GM12865 (cell line): ENCODE measurements around the gene PRR29.
"Not testable (repeated sequence)": the region's sequence is repeated elsewhere in the genome, so short reads cannot be mapped to it uniquely, and the experiment has no call there.

Experiments
- DNase-seq: peaks from one replicate; pipeline ENCODE4 v3.0.0; 2010; ENCODE audit warnings: low read depth
- H3K4me3 ChIP-seq: 2 replicates; pipeline ENCODE4 v1.5.1; 2011; ENCODE audit warnings: mild to moderate bottlenecking, low read depth, low read length, control low read depth
- TF ChIP-seq, protein P1 (sequence below): IDR thresholded peaks from 2 replicates; pipeline ENCODE4 v1.5.1; 2011; ENCODE audit warnings: low read length, control low read depth, low read depth, inconsistent platforms; ENCODE audit not compliant: insufficient read depth; ENCODE audit errors: missing control alignments

Gene PRR29

DNA sequence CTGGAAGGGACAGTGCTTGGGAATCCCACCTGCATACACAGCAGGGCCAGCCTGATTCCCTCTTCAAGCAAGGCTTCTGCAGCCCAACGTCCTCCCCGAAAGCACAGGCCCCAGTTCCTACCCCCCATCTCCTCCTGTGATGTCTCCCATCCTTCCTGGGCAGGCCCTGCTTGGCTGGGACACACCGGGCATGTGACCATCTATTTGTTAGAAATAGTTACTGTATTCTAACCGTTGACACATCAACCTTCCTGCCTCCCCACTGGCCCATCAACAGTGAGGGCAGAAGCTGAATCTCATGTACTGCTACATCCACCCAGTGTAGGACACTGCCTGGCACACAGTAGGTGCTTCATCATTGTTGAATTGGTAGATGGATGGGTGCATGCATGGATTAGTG lies 10.7 kb downstream of the PRR29 start:
- no peak overlapping the region for H3K4me3 ChIP-seq
- no peak for DNase-seq
- TF ChIP-seq, protein P1, sequence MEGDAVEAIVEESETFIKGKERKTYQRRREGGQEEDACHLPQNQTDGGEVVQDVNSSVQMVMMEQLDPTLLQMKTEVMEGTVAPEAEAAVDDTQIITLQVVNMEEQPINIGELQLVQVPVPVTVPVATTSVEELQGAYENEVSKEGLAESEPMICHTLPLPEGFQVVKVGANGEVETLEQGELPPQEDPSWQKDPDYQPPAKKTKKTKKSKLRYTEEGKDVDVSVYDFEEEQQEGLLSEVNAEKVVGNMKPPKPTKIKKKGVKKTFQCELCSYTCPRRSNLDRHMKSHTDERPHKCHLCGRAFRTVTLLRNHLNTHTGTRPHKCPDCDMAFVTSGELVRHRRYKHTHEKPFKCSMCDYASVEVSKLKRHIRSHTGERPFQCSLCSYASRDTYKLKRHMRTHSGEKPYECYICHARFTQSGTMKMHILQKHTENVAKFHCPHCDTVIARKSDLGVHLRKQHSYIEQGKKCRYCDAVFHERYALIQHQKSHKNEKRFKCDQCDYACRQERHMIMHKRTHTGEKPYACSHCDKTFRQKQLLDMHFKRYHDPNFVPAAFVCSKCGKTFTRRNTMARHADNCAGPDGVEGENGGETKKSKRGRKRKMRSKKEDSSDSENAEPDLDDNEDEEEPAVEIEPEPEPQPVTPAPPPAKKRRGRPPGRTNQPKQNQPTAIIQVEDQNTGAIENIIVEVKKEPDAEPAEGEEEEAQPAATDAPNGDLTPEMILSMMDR, result no peak

- no peak overlapping the region for H3K4me3 ChIP-seq
- TF ChIP-seq, protein P1, result no peak
- no peak for DNase-seq
Measured at GRCh38 chr17:64009571-64010402, 11.6 kb downstream of the PRR29 start.

DNA sequence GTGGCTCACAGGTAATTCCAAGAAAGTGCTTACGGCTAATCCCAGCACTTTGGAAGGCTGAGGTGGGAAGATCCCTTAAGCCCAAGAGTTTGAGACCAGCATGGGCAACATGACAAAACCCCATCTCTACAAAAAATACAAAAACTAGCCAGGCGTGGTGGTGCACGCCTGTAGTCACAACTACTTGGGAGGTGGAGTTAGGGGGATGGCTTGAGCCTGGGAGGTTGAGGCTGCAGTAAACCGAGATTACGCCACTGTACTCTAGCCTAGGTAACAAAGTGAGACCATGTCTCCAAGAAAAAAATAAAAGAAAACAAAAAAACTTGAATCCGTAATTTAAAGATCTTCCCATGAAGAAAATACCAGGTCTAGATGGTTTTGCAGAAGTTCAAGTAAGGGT lies 17.3 kb downstream of the PRR29 start:
- TF ChIP-seq, protein P1, result no peak
- DNase-seq, result no peak
- peak overlapping the region; percentile 36 for H3K4me3 ChIP-seq

DNA sequence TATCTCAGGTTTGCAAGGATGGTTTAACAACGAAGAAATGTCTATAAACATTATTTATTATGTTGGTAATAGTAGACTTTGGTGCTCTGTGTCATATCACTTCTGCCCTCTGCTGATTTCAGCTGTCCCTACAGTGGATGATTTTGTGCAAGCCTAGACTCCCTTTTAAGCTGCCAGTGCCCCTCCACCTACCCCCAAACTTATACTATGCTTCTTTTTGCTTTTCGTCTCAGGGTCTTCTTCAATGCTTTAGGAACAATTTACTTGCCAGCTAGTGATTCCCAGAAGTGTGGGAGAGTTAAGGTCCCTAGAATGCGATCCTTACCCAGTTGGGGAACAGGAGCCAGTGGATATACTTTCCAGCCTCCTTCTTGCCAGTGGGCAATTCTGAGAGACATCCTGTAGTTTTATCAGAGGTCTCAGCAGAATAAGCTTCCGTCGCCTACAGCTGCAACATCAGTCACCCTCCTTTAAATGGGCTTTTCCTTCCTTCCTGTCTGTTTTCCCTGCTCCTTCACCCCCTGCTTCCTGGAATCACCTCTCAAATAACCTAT lies 18.2 kb downstream of the PRR29 start:
- H3K4me3 ChIP-seq, result peak overlapping the region; percentile 36
- TF ChIP-seq, protein P1, result no peak
- DNase-seq, result peak; percentile 32

DNA sequence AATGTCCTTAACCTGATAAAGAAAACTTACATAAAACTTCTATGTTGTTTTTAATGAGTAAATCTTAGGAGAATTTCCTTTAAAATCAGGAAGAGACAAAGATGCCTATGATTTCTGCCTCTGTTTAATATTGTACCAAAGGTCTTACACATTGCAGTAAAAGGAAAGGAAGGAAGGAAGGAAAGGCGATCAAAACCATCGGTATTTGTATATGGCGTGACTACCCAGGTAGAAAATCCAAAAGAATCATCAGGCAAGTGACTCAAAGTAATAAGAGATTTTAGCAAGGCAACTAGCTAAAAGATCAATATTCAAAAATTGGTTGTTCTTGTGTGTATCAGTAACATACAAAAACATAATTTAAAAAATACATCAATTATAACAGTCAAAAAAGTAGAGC lies 18.8 kb downstream of the PRR29 start:
- DNase-seq, result no peak
- TF ChIP-seq, protein P1, result no peak
- H3K4me3 ChIP-seq, result peak overlapping the region; percentile 36

DNA sequence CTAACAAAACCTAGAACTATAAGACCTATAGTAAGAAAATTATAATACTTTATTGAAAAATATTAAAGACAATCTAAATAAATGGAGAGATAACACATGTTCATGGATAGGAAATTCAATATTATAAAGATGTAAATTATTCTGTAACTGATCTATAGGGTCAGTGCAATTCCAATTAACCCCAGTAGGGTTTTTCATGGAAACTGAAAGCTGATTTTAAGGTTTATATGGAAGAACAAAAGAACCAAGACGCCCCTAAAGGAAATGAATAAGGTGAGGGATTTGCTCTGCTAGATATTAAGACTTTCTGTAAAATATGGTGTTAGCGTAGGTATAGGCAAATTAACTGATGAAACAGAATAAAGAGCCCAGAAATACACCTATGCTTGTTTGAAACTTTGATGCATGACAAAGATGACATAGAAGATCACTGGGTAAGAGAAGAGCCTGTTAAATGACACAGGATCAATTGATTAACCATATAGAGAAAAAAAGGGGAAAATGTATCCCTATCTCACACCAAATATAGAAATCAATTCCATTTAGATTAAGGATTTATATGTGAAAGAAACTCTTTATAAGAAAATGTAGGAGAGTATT lies 19.3 kb downstream of the PRR29 start:
- H3K4me3 ChIP-seq, result peak overlapping the region; percentile 36
- no peak for DNase-seq
- TF ChIP-seq, protein P1, result peak; percentile 25

- H3K4me3 ChIP-seq, result peak overlapping the region; percentile 87
Measured at GRCh38 chr17:64019551-64019961, 21.4 kb downstream of the PRR29 start.

More at GRCh38 chr17:64019551-64019961, 21.4 kb downstream of the PRR29 start:
- not testable (repeated sequence) for DNase-seq
